Measurements from ENCODE around the gene INTU.

Gene INTU

DNA sequence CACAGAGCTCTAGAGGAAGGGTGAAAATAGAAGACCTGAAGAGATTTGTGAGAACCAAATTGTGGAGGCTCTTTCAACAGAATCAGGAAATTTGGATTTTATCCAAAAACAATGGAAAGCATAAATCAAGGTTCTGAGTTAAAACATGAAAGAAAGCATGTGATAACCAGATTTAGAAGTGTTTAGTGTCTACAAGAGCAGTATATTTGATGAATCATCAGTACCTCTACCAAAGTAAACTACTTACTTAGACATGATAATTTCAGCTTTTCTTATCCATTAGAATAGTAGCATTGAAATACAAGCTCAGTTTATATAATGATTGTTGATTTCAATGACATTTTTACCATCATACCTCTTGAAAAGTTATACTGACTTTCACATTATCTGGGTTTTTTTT lies 25.9 kb upstream of the INTU start:
- H3F3A ChIP-seq (ENCODE audit: insufficient read depth) = no peaks in the 10 kb centered on the region
- no peaks in the 10 kb centered on the region for H3K9me3 ChIP-seq (ENCODE audit: insufficient read depth, low read length)
- H3K27me3 ChIP-seq (ENCODE audit: low read length) = no peaks in the 10 kb centered on the region
- no peak overlapping the region for H2AFZ ChIP-seq (ENCODE audit: low read depth, low read length, severe bottlenecking)
- H3K36me3 ChIP-seq (ENCODE audit: low read length) = no peaks in the 10 kb centered on the region
- H3K27ac ChIP-seq (ENCODE audit: low read depth, low read length) = no peak overlapping the region
- TF ChIP-seq EZH2phosphoT487 (conservative IDR thresholded peaks at IDR 0.05; ENCODE audit: low read length) = no peak
- TF ChIP-seq, protein P1, sequence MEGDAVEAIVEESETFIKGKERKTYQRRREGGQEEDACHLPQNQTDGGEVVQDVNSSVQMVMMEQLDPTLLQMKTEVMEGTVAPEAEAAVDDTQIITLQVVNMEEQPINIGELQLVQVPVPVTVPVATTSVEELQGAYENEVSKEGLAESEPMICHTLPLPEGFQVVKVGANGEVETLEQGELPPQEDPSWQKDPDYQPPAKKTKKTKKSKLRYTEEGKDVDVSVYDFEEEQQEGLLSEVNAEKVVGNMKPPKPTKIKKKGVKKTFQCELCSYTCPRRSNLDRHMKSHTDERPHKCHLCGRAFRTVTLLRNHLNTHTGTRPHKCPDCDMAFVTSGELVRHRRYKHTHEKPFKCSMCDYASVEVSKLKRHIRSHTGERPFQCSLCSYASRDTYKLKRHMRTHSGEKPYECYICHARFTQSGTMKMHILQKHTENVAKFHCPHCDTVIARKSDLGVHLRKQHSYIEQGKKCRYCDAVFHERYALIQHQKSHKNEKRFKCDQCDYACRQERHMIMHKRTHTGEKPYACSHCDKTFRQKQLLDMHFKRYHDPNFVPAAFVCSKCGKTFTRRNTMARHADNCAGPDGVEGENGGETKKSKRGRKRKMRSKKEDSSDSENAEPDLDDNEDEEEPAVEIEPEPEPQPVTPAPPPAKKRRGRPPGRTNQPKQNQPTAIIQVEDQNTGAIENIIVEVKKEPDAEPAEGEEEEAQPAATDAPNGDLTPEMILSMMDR (IDR thresholded peaks at IDR 0.05; ENCODE audit: insufficient read depth, low read length, poor library complexity, severe bottlenecking) = no peak
- no peak overlapping the region for H3K4me2 ChIP-seq (ENCODE audit: low read depth, low read length, poor library complexity, severe bottlenecking)
- no peak overlapping the region for H3K4me3 ChIP-seq (ENCODE audit: insufficient read depth, low read length, poor library complexity, severe bottlenecking)
- H3K9me2 ChIP-seq (replicated peaks; ENCODE audit: insufficient read depth, low read length) = no peaks in the 10 kb centered on the region
- H3K9ac ChIP-seq (ENCODE audit: low read length) = no peak overlapping the region
- H3K79me2 ChIP-seq (ENCODE audit: insufficient read depth, low read length) = no peaks in the 10 kb centered on the region
- H4K20me1 ChIP-seq (ENCODE audit: low read depth, low read length) = no peaks in the 10 kb centered on the region

DNA sequence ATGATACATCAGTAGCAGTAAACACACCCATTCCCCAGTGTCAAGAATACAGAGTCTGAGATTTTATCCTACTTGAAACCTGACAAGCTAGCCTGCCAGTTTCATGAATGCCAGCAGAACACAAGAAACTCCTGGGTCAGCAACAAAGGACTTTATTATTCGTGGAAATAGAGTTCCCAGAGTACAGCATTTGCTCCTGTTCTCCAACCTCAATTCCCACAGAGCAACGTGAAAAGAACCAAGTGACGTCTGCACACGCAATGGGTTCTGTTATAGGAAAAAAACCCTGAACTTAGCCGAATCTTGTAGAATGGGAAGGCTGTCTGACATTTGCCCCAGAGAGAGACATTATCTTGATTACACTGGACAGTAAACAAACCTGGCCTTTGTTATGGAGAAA lies 23.3 kb upstream of the INTU start:
- Histone ChIP-seq H3K27ac (ENCODE audit: low read depth, low read length) (no peak overlapping the region), H3K36me3 (ENCODE audit: low read length) (no peaks in the 10 kb centered on the region), H3K27me3 (ENCODE audit: low read length) (no peaks in the 10 kb centered on the region), H3K79me2 (ENCODE audit: insufficient read depth, low read length) (no peaks in the 10 kb centered on the region), H3K9me2 (replicated peaks; ENCODE audit: insufficient read depth, low read length) (no peaks in the 10 kb centered on the region), H3K4me2 (ENCODE audit: low read depth, low read length, poor library complexity, severe bottlenecking) (no peak overlapping the region), H2AFZ (ENCODE audit: low read depth, low read length, severe bottlenecking) (no peak overlapping the region), H4K20me1 (ENCODE audit: low read depth, low read length) (no peaks in the 10 kb centered on the region), H3K4me3 (ENCODE audit: insufficient read depth, low read length, poor library complexity, severe bottlenecking) (no peak overlapping the region), H3K9ac (ENCODE audit: low read length) (no peak overlapping the region), H3F3A (ENCODE audit: insufficient read depth) (no peaks in the 10 kb centered on the region), H3K9me3 (ENCODE audit: insufficient read depth, low read length) (no peaks in the 10 kb centered on the region)
- TF ChIP-seq, protein P1 (IDR thresholded peaks at IDR 0.05; ENCODE audit: insufficient read depth, low read length, poor library complexity, severe bottlenecking) = no peak
- no peak for TF ChIP-seq EZH2phosphoT487 (conservative IDR thresholded peaks at IDR 0.05; ENCODE audit: low read length)

DNA sequence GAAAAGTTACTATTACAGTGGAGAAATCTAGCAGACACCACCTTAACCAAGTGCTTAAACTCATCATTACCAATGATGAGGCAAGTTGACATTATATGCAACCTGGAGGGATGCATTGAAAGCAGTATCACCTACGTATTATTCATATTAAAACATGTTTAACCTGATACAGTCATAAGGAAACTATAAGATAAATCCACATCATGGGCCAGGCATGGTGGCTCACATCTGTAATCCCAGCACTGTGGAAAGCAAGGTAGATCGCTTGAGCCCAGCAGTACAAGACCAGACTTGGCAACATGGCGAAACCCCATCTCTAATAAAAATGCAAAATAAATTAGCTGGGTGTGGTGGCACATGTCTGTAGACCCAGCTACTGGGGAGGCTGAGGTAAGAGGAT lies 22.3 kb upstream of the INTU start:
- Histone ChIP-seq H4K20me1 (ENCODE audit: low read depth, low read length) (no peaks in the 10 kb centered on the region), H3K27ac (ENCODE audit: low read depth, low read length) (no peak overlapping the region), H3K4me2 (ENCODE audit: low read depth, low read length, poor library complexity, severe bottlenecking) (no peak overlapping the region), H3K9me2 (replicated peaks; ENCODE audit: insufficient read depth, low read length) (no peaks in the 10 kb centered on the region), H3K36me3 (ENCODE audit: low read length) (no peaks in the 10 kb centered on the region), H3K4me3 (ENCODE audit: insufficient read depth, low read length, poor library complexity, severe bottlenecking) (no peak overlapping the region), H3K79me2 (ENCODE audit: insufficient read depth, low read length) (no peaks in the 10 kb centered on the region), H3K9ac (ENCODE audit: low read length) (no peak overlapping the region), H3K9me3 (ENCODE audit: insufficient read depth, low read length) (no peaks in the 10 kb centered on the region), H3F3A (ENCODE audit: insufficient read depth) (no peaks in the 10 kb centered on the region), H2AFZ (ENCODE audit: low read depth, low read length, severe bottlenecking) (no peak overlapping the region), H3K27me3 (ENCODE audit: low read length) (no peaks in the 10 kb centered on the region)
- no peak for TF ChIP-seq EZH2phosphoT487 (conservative IDR thresholded peaks at IDR 0.05; ENCODE audit: low read length)
- TF ChIP-seq, protein P1 (IDR thresholded peaks at IDR 0.05; ENCODE audit: insufficient read depth, low read length, poor library complexity, severe bottlenecking) = no peak

Data from SU-DHL-6 (cell line).